DND-41 (cell line): Measurements from ENCODE around the gene CTNNA3.

Source experiments
- ATAC-seq: fragments of 200-7000 bp; cut with Tn5 transposase; 3 replicates; pipeline ENCODE4 v1.9.1; 2021; ENCODE audit warnings: low read depth; ENCODE audit not compliant: insufficient read depth
- DNase-seq: peaks from one replicate; pipeline ENCODE4 v3.0.0-alpha.2; 2020
- H2AFZ ChIP-seq: 2 replicates; pipeline ENCODE4 v1.6.0; 2012; ENCODE audit warnings: low read depth, low read length
- H3K27ac ChIP-seq: 2 replicates; pipeline ENCODE4 v1.5.1; 2012; ENCODE audit warnings: low read length, inconsistent platforms
- H3K27me3 ChIP-seq: fragments of 200-600 bp; sonication (generic); 2 replicates; pipeline ENCODE4 v1.6.0; 2012; ENCODE audit warnings: low read length, mild to moderate bottlenecking, inconsistent platforms; ENCODE audit not compliant: insufficient read depth, poor library complexity
- H3K36me3 ChIP-seq: 2 replicates; pipeline ENCODE4 v1.5.1; 2012; ENCODE audit warnings: low read length, inconsistent platforms; ENCODE audit not compliant: insufficient read depth
- H3K4me1 ChIP-seq: 2 replicates; pipeline ENCODE4 v1.5.1; 2012; ENCODE audit warnings: mild to moderate bottlenecking, low read length; ENCODE audit not compliant: insufficient read depth
- H3K4me2 ChIP-seq: 2 replicates; pipeline ENCODE4 v1.6.0; 2012; ENCODE audit warnings: mild to moderate bottlenecking, moderate library complexity, low read length, inconsistent platforms; ENCODE audit not compliant: insufficient read depth
- H3K4me3 ChIP-seq, 2 experiments: fragments of 200-600 bp in 1 of 2; shearing (Covaris generic) in 1 of 2; 2 replicates each; pipeline ENCODE4 v1.5.1; 2012 to 2016; ENCODE audit warnings: inconsistent platforms in 2 of 2, low read length in 2 of 2, mild to moderate bottlenecking in 2 of 2, low read depth in 1 of 2, moderate library complexity in 1 of 2
- H3K79me2 ChIP-seq: 2 replicates; pipeline ENCODE4 v1.6.0; 2012; ENCODE audit warnings: low read length, inconsistent platforms; ENCODE audit not compliant: insufficient read depth
- H3K9ac ChIP-seq: 2 replicates; pipeline ENCODE4 v1.6.0; 2012; ENCODE audit warnings: low read depth, mild to moderate bottlenecking, inconsistent platforms, low read length, moderate library complexity
- H3K9me3 ChIP-seq: 2 replicates; pipeline ENCODE4 v1.5.1; 2012; ENCODE audit warnings: low read length, moderate library complexity, mild to moderate bottlenecking, inconsistent platforms; ENCODE audit not compliant: insufficient read depth, severe bottlenecking
- H4K20me1 ChIP-seq: 2 replicates; pipeline ENCODE4 v1.6.0; 2012; ENCODE audit warnings: low read length; ENCODE audit not compliant: insufficient read depth
- EZH2 ChIP-seq: IDR thresholded peaks from 3 replicates; pipeline ENCODE4 v1.6.1; 2012; ENCODE audit warnings: borderline replicate concordance, low read depth, mild to moderate bottlenecking, moderate library complexity, low read length, inconsistent platforms; ENCODE audit not compliant: severe bottlenecking
- TF ChIP-seq, protein P1 (sequence below): IDR thresholded peaks from 2 replicates; pipeline ENCODE4 v1.5.1; 2012; ENCODE audit warnings: borderline replicate concordance, low read length, moderate library complexity, mild to moderate bottlenecking; ENCODE audit not compliant: poor library complexity, severe bottlenecking; ENCODE audit errors: extremely low read depth

CTNNA3 gene

DNA sequence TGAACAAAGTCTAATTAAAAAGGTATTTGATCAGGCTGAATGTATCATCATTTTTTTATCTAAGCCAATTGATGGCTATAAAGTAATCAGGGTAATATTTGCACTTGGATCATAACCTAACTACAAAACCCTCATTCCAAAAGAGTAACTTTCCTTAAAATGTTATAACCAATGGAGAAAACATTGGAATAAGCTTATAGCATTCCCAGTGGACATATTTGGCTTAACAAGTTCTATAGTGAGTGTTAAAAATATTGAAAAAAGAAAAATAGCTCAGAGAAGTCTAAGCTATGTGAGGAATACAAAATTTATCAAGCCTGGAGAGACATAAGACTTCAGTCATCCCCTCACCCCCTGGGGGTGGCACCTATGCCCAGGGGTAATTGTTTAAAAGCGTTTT is 411.4 kb downstream of the CTNNA3 start:
- no peak overlapping the region for H3K4me2 ChIP-seq
- DNase-seq (no peak), ATAC-seq (no peak)
- no peaks in the 10 kb centered on the region for H3K9me3 ChIP-seq
- H3K27me3 ChIP-seq, result no peaks in the 10 kb centered on the region
- H3K9ac ChIP-seq, result no peak overlapping the region
- H3K4me1 ChIP-seq, result no peaks in the 10 kb centered on the region
- H2AFZ ChIP-seq, result no peak overlapping the region
- H3K36me3 ChIP-seq, result no peaks in the 10 kb centered on the region
- H3K79me2 ChIP-seq, result no peaks in the 10 kb centered on the region
- H3K27ac ChIP-seq, result no peak overlapping the region
- TF ChIP-seq, protein P1, sequence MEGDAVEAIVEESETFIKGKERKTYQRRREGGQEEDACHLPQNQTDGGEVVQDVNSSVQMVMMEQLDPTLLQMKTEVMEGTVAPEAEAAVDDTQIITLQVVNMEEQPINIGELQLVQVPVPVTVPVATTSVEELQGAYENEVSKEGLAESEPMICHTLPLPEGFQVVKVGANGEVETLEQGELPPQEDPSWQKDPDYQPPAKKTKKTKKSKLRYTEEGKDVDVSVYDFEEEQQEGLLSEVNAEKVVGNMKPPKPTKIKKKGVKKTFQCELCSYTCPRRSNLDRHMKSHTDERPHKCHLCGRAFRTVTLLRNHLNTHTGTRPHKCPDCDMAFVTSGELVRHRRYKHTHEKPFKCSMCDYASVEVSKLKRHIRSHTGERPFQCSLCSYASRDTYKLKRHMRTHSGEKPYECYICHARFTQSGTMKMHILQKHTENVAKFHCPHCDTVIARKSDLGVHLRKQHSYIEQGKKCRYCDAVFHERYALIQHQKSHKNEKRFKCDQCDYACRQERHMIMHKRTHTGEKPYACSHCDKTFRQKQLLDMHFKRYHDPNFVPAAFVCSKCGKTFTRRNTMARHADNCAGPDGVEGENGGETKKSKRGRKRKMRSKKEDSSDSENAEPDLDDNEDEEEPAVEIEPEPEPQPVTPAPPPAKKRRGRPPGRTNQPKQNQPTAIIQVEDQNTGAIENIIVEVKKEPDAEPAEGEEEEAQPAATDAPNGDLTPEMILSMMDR, result no peak
- no peak for TF ChIP-seq EZH2
- H3K4me3 ChIP-seq, result no peak overlapping the region
- H4K20me1 ChIP-seq, result no peaks in the 10 kb centered on the region

DNA sequence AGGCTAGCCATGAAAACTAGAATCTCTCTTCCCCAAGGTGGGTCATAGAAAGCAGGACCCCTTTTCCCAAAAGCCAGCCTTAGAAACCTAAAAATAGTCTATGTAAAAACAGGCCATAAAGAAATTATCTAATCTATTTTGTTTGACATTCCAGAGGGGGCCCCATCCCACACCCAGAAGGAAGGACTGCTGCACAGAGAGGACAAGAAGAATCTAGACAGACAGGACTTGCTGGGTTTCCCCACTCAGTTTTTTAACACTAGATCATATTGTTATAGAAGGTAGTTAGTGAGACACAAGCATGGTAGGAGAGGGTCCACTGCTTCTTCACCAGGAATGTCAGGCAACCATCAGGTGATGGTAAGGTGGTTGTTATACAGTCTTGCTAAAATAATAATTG is 413.1 kb downstream of the CTNNA3 start:
- no peak for ATAC-seq
- no peaks in the 10 kb centered on the region for H4K20me1 ChIP-seq
- no peaks in the 10 kb centered on the region for H3K9me3 ChIP-seq
- H2AFZ ChIP-seq, result no peak overlapping the region
- no peak overlapping the region for H3K9ac ChIP-seq
- H3K27ac ChIP-seq, result no peak overlapping the region
- no peaks in the 10 kb centered on the region for H3K27me3 ChIP-seq
- no peaks in the 10 kb centered on the region for H3K4me1 ChIP-seq
- DNase-seq, result no peak
- H3K79me2 ChIP-seq, result no peaks in the 10 kb centered on the region
- TF ChIP-seq EZH2, result no peak
- TF ChIP-seq, protein P1, result no peak
- no peak overlapping the region for H3K4me3 ChIP-seq
- H3K4me2 ChIP-seq, result no peak overlapping the region
- no peaks in the 10 kb centered on the region for H3K36me3 ChIP-seq

DNA sequence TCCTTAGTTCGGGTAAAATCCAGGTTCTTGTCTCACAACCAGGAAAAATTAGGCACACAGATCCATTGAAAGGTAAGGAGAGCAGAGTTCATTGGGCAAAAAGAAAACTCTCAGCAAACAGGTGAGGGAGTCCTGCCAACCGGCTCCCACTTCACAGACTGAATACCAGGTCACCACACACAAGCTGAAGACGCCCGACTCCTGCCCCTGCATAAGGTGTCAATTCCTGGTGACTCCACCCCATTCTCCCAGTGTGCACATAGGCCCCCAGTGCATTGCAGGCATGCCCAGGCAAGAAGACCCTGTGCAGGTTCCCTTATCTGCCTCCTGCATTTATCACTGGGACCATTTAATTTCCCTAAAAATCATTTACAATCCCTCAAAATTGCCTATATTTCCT is 415.6 kb downstream of the CTNNA3 start:
- no peak for TF ChIP-seq EZH2
- TF ChIP-seq, protein P1, result no peak
- no peaks in the 10 kb centered on the region for H4K20me1 ChIP-seq
- no peaks in the 10 kb centered on the region for H3K36me3 ChIP-seq
- H3K9ac ChIP-seq, result no peak overlapping the region
- H2AFZ ChIP-seq, result no peak overlapping the region
- no peak overlapping the region for H3K4me3 ChIP-seq
- no peaks in the 10 kb centered on the region for H3K79me2 ChIP-seq
- ATAC-seq, result no peak
- no peaks in the 10 kb centered on the region for H3K4me1 ChIP-seq
- no peaks in the 10 kb centered on the region for H3K9me3 ChIP-seq
- H3K4me2 ChIP-seq, result no peak overlapping the region
- H3K27me3 ChIP-seq, result no peaks in the 10 kb centered on the region
- no peak for DNase-seq
- no peak overlapping the region for H3K27ac ChIP-seq

DNA sequence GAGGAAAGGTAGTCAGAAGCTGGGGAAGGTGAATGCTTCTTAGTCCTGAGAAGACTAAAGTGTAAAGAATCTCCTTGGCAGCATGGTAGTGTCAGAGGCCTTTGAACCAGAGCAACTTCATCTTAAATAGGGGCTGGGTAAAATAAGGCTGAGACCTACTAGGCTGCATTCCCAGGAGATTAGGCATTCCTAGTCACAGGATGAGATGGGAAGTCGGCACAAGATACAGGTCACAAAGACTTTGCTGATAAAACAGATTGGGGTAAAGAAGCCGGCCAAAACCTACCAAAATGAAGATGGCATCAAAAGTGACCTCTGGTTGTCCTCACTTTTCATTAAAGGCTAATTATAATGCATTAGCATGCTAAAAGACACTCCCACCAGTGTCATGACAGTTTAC is 418.6 kb downstream of the CTNNA3 start:
- no peaks in the 10 kb centered on the region for H3K79me2 ChIP-seq
- TF ChIP-seq, protein P1, result no peak
- TF ChIP-seq EZH2, result no peak
- no peaks in the 10 kb centered on the region for H3K4me1 ChIP-seq
- H3K9ac ChIP-seq, result no peak overlapping the region
- no peaks in the 10 kb centered on the region for H3K9me3 ChIP-seq
- H3K4me2 ChIP-seq, result no peak overlapping the region
- ATAC-seq (no peak), DNase-seq (no peak)
- H2AFZ ChIP-seq, result no peak overlapping the region
- H3K27me3 ChIP-seq, result peaks cover 2% of the 10 kb centered on the region
- no peaks in the 10 kb centered on the region for H4K20me1 ChIP-seq
- H3K4me3 ChIP-seq, result no peak overlapping the region
- no peak overlapping the region for H3K27ac ChIP-seq
- no peaks in the 10 kb centered on the region for H3K36me3 ChIP-seq
